Liver (tissue), 9 donors: ENCODE data around the gene RND1. TPM values are rescaled to one million over a fixed set of nuclear protein-coding genes. Genes with fewer than 3 reads are reported as not detected.

Source experiments
- DNase-seq: peaks from one replicate; pipeline ENCODE4 v3.0.0-alpha.2; 2017; ENCODE audit warnings: low spot score
- H3K27ac ChIP-seq, 2 donors: one replicate each; pipeline ENCODE4 v1.7.0; 2013; ENCODE audit warnings: inconsistent platforms in 2 of 2, low read length in 2 of 2, control low read depth in 1 of 2, low read depth in 1 of 2, mild to moderate bottlenecking in 1 of 2
- H3K27me3 ChIP-seq, 4 donors: one replicate each; pipeline versions ENCODE4 v1.6.1 to v1.7.0; 2013; ENCODE audit warnings: low read length in 3 of 4, inconsistent platforms in 1 of 4, mild to moderate bottlenecking in 1 of 4, moderate library complexity in 1 of 4; ENCODE audit not compliant: control insufficient read depth in 4 of 4, insufficient read depth in 4 of 4
- H3K36me3 ChIP-seq, 4 donors: one replicate each; pipeline versions ENCODE4 v1.6.1 to v1.7.0; 2013; ENCODE audit warnings: low read length in 3 of 4, mild to moderate bottlenecking in 3 of 4, low read depth in 1 of 4, moderate library complexity in 1 of 4; ENCODE audit not compliant: control insufficient read depth in 4 of 4, insufficient read depth in 3 of 4
- H3K4me1 ChIP-seq, 4 donors: one replicate each; pipeline versions ENCODE4 v1.6.1 to v1.7.0; 2013; ENCODE audit warnings: low read length in 3 of 4, mild to moderate bottlenecking in 3 of 4, moderate library complexity in 1 of 4; ENCODE audit not compliant: control insufficient read depth in 4 of 4, insufficient read depth in 4 of 4
- H3K4me3 ChIP-seq, 3 donors: one replicate each; pipeline versions ENCODE4 v1.6.1 to v1.7.0; 2013; ENCODE audit warnings: low read length in 3 of 3, control low read depth in 1 of 3, low read depth in 1 of 3, mild to moderate bottlenecking in 1 of 3
- H3K9ac ChIP-seq, 2 donors: one replicate each; pipeline ENCODE4 v1.7.0; 2013; ENCODE audit warnings: low read length in 2 of 2, mild to moderate bottlenecking in 2 of 2, moderate library complexity in 2 of 2, control low read depth in 1 of 2, low read depth in 1 of 2
- H3K9me3 ChIP-seq, 4 donors: one replicate each; pipeline versions ENCODE4 v1.6.1 to v1.7.0; 2013; ENCODE audit warnings: low read length in 3 of 4; ENCODE audit not compliant: control insufficient read depth in 4 of 4
- EGR1 ChIP-seq, 2 donors: IDR thresholded peaks; 2 replicates each; pipeline ENCODE4 v1.6.1; 2016 to 2018; ENCODE audit warnings: antibody characterized with exemption in 2 of 2, low read depth in 2 of 2
- FOXA1 ChIP-seq: IDR thresholded peaks from 2 replicates; pipeline ENCODE4 v1.6.1; 2016; ENCODE audit warnings: antibody characterized with exemption
- FOXA2 ChIP-seq: IDR thresholded peaks from 2 replicates; pipeline ENCODE4 v1.6.1; 2016; ENCODE audit warnings: antibody characterized with exemption
- HNF4A ChIP-seq, 2 donors: conservative IDR thresholded peaks; 2 replicates each; pipeline ENCODE4 v1.6.1; 2016; ENCODE audit warnings: antibody characterized with exemption in 2 of 2, mild to moderate bottlenecking in 2 of 2
- HNF4G ChIP-seq: IDR thresholded peaks from 2 replicates; pipeline ENCODE4 v1.6.1; 2016; ENCODE audit warnings: antibody characterized with exemption
- JUND ChIP-seq, 2 donors: IDR thresholded peaks; 2 replicates each; pipeline ENCODE4 v1.6.1; 2016; ENCODE audit warnings: antibody characterized with exemption in 2 of 2
- MAX ChIP-seq: IDR thresholded peaks from 2 replicates; pipeline ENCODE4 v1.6.1; 2016; ENCODE audit warnings: antibody characterized with exemption
- NR2F2 ChIP-seq: IDR thresholded peaks from 2 replicates; pipeline ENCODE4 v1.6.1; 2016; ENCODE audit warnings: antibody characterized with exemption
- RAD21 ChIP-seq, 2 donors: IDR thresholded peaks; 2 replicates each; pipeline ENCODE4 v1.6.1; 2016; ENCODE audit warnings: antibody characterized with exemption in 2 of 2, mild to moderate bottlenecking in 2 of 2
- RXRA ChIP-seq, 2 donors: IDR thresholded peaks; 2 replicates each; pipeline ENCODE4 v1.6.1; 2017 to 2018; ENCODE audit warnings: antibody characterized with exemption in 2 of 2, mild to moderate bottlenecking in 1 of 2
- SP1 ChIP-seq: IDR thresholded peaks from 2 replicates; pipeline ENCODE4 v1.6.1; 2018; ENCODE audit warnings: antibody characterized with exemption, mild to moderate bottlenecking
- TAF1 ChIP-seq: conservative IDR thresholded peaks from 2 replicates; pipeline ENCODE4 v1.6.1; 2016; ENCODE audit warnings: antibody characterized with exemption, mild to moderate bottlenecking
- YY1 ChIP-seq: IDR thresholded peaks from 2 replicates; pipeline ENCODE4 v1.6.1; 2016; ENCODE audit warnings: antibody characterized with exemption, mild to moderate bottlenecking
- ZBTB33 ChIP-seq: IDR thresholded peaks from 2 replicates; pipeline ENCODE4 v1.6.1; 2016; ENCODE audit warnings: antibody characterized with exemption
- WGBS: extraction: QIAGEN DNeasy Blood & Tissue Kit; methylation state at CpG from one replicate; pipeline ENCODE4 v1.1.7; 2013; 5-methylcytosine and 5-hydroxymethylcytosine counted together
- polyA plus RNA-seq, 2 donors: library from polyadenylated mRNA; stranded (reverse) in 1 of 2; unstranded in 1 of 2; fragments of 200-250 nt in 1 of 2; fragments of >200 nt in 1 of 2; fragmentation: Nextera tagmentation in 1 of 2; extraction: Ambion mirVana in 1 of 2; gene quantifications; one replicate each; pipeline versions ENCODE4 v1.2.1 to v1.2.3, GENCODE V29; 2013 to 2015
- total RNA-seq, 2 donors: library from RNA; depleted of rRNA; stranded (reverse); fragments of >200 nt; gene quantifications; one replicate each; pipeline ENCODE4 v1.2.3, GENCODE V29; 2014
- TF ChIP-seq, protein P1 (sequence below): fragments of 150-350 bp; IDR thresholded peaks from 2 replicates; pipeline ENCODE4 v1.5.1; 2017; ENCODE audit warnings: improper control_type of control experiment, low read depth, low read length; ENCODE audit not compliant: missing input control
- TF ChIP-seq, protein P2 (sequence below): IDR thresholded peaks from 2 replicates; pipeline ENCODE4 v1.6.1; 2016; ENCODE audit warnings: antibody characterized with exemption, mild to moderate bottlenecking
- donor health status: healthy.
- donor health status: healthy.
- donor health status: healthy.
- donor health status: healthy.
- donor health status: healthy.

RND1 gene
- total and polyA plus RNA-seq, 4 donors: 7.7 to 16.5 (median 8.5) TPM

DNA sequence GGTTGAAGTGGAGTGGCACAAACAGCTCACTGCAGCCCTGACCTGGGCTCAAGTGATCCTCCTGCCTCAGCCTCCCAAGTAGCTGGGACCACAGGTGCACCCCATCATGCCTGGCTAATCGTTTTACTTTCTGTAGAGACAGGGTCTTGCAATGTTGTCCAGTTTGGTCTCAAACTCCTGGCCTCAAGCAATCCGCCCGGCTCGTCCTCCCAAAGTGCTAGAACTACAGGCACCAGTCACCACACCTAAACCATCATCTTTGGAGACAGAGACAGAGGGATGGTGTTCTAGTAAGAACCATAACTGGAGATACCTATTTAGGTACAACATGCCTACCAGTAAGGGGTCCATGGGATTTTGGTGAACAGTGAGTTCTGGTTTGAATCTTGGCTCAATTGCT is 11.2 kb downstream of the RND1 start:
- TF ChIP-seq HNF4A (conservative IDR thresholded peaks at IDR 0.05) (no peak), RXRA (IDR thresholded peaks at IDR 0.05) (no peak), FOXA2 (no peak), RAD21 (IDR thresholded peaks at IDR 0.05) (no peak), HNF4G (no peak), MAX (no peak), TAF1 (no peak), FOXA1 (no peak), SP1 (no peak)
- TF ChIP-seq, protein P1, sequence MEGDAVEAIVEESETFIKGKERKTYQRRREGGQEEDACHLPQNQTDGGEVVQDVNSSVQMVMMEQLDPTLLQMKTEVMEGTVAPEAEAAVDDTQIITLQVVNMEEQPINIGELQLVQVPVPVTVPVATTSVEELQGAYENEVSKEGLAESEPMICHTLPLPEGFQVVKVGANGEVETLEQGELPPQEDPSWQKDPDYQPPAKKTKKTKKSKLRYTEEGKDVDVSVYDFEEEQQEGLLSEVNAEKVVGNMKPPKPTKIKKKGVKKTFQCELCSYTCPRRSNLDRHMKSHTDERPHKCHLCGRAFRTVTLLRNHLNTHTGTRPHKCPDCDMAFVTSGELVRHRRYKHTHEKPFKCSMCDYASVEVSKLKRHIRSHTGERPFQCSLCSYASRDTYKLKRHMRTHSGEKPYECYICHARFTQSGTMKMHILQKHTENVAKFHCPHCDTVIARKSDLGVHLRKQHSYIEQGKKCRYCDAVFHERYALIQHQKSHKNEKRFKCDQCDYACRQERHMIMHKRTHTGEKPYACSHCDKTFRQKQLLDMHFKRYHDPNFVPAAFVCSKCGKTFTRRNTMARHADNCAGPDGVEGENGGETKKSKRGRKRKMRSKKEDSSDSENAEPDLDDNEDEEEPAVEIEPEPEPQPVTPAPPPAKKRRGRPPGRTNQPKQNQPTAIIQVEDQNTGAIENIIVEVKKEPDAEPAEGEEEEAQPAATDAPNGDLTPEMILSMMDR: no peak
- Histone ChIP-seq H3K27me3 (no peaks in the 10 kb centered on the region), H3K27ac (no peak overlapping the region), H3K4me3 (no peak overlapping the region), H3K4me1 (peaks cover 2 to 24% (median 20%) of the 10 kb centered on the region in 4 donors), H3K9ac (no peak overlapping the region), H3K9me3 (no peaks in the 10 kb centered on the region), H3K36me3 (peaks cover 0 to 15% (median 6%) of the 10 kb centered on the region in 4 donors)
- 91% methylated on average over 4 of the region's 4 CpGs for WGBS
- DNase-seq: no peak

DNA sequence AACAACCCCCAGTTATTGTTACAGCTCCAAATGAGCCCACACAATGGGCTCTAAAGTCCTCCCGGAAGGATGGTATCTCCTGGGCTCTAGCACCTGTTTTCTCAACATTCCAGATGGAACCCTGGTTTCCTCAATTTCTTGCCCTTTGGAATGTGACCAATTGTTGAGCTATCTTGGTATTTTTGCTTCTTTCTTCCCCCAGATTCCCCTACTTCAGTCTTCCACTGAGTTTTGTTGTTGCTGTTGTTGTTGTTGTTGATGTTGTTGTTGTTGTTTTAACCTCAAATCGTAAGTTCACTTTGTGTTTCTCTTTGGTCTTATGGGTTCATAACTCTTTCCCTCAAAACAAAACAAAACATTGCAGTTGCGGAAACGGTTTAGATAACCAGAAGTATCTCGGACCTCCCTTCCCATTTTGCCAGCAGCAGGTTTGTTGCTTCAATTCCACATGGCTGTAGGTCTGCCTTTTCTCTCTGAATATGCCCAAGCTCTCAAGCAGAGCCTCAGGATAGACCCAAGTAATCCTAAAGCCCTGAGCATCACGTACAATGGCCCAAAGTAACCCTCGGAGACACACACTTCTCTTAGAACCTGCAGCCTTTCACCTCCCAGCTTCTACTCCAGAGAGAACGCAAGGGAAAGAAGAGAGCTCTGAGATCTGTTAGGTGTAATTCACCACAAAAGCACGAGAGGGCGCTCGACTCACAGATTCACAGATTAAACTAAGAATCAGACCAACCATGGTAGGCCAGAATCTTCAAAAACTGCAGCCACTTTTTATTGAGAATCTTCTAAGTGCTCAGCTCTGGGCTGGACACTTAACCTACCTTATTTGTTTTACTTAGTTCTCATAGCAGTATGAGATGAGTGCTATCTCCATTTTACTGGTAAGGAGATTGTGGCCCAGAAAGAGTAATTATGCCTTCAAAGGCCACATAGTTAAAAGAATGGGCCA is 12.7 kb downstream of the RND1 start:
- H3K4me1 ChIP-seq: peaks cover 2 to 24% (median 20%) of the 10 kb centered on the region in 4 donors
- peak overlapping the region in 2 of 3 donors; percentile 63 to 97 for H3K4me3 ChIP-seq
- whole genome bisulfite sequencing: under 1% methylated on average over 11 of the region's 11 CpGs
- no peaks in the 10 kb centered on the region for H3K9me3 ChIP-seq
- TF ChIP-seq HNF4A (conservative IDR thresholded peaks at IDR 0.05) (no peak), FOXA1 (no peak), EGR1 (IDR thresholded peaks at IDR 0.05; ENCODE audit: low read depth in 2 of 2) (no peak), RAD21 (IDR thresholded peaks at IDR 0.05) (peak; percentile 99), MAX (no peak), NR2F2 (no peak), SP1 (no peak), RXRA (IDR thresholded peaks at IDR 0.05) (peak in 1 of 2 donors; percentile 35), ZBTB33 (no peak), FOXA2 (no peak), JUND (IDR thresholded peaks at IDR 0.05) (no peak), YY1 (no peak)
- TF ChIP-seq, protein P2, sequence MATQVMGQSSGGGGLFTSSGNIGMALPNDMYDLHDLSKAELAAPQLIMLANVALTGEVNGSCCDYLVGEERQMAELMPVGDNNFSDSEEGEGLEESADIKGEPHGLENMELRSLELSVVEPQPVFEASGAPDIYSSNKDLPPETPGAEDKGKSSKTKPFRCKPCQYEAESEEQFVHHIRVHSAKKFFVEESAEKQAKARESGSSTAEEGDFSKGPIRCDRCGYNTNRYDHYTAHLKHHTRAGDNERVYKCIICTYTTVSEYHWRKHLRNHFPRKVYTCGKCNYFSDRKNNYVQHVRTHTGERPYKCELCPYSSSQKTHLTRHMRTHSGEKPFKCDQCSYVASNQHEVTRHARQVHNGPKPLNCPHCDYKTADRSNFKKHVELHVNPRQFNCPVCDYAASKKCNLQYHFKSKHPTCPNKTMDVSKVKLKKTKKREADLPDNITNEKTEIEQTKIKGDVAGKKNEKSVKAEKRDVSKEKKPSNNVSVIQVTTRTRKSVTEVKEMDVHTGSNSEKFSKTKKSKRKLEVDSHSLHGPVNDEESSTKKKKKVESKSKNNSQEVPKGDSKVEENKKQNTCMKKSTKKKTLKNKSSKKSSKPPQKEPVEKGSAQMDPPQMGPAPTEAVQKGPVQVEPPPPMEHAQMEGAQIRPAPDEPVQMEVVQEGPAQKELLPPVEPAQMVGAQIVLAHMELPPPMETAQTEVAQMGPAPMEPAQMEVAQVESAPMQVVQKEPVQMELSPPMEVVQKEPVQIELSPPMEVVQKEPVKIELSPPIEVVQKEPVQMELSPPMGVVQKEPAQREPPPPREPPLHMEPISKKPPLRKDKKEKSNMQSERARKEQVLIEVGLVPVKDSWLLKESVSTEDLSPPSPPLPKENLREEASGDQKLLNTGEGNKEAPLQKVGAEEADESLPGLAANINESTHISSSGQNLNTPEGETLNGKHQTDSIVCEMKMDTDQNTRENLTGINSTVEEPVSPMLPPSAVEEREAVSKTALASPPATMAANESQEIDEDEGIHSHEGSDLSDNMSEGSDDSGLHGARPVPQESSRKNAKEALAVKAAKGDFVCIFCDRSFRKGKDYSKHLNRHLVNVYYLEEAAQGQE: no peak
- TF ChIP-seq, protein P1: peak; percentile 96
- no peaks in the 10 kb centered on the region for H3K27me3 ChIP-seq
- peak; percentile 91 for DNase-seq
- H3K27ac ChIP-seq: peak overlapping the region; percentile 70 to 86
- H3K36me3 ChIP-seq: peaks cover 0 to 8% (median 3%) of the 10 kb centered on the region in 4 donors
- H3K9ac ChIP-seq: peak overlapping the region; percentile 23 to 75
